Astrocyte of the spinal cord (primary cell): ENCODE data around the gene PXMP2.

Experiments used
- DNase-seq: peaks from one replicate; pipeline ENCODE4 v3.0.0; 2011; ENCODE audit warnings: low read depth, low spot score
- H3K4me3 ChIP-seq: 2 replicates; pipeline ENCODE4 v1.5.1; 2011; ENCODE audit warnings: low read depth, mild to moderate bottlenecking, low read length, moderate library complexity
- in situ Hi-C: cut with HindIII; loops from 2 replicates; pipeline ENCODE4 v1.10.0; 2017; ENCODE audit warnings: low sequenced_read_pairs
- TF ChIP-seq, protein P1 (sequence below): IDR thresholded peaks from 2 replicates; pipeline ENCODE4 v1.5.1; 2012; ENCODE audit warnings: low read depth, mild to moderate bottlenecking, low read length, inconsistent platforms

The PXMP2 gene

DNA sequence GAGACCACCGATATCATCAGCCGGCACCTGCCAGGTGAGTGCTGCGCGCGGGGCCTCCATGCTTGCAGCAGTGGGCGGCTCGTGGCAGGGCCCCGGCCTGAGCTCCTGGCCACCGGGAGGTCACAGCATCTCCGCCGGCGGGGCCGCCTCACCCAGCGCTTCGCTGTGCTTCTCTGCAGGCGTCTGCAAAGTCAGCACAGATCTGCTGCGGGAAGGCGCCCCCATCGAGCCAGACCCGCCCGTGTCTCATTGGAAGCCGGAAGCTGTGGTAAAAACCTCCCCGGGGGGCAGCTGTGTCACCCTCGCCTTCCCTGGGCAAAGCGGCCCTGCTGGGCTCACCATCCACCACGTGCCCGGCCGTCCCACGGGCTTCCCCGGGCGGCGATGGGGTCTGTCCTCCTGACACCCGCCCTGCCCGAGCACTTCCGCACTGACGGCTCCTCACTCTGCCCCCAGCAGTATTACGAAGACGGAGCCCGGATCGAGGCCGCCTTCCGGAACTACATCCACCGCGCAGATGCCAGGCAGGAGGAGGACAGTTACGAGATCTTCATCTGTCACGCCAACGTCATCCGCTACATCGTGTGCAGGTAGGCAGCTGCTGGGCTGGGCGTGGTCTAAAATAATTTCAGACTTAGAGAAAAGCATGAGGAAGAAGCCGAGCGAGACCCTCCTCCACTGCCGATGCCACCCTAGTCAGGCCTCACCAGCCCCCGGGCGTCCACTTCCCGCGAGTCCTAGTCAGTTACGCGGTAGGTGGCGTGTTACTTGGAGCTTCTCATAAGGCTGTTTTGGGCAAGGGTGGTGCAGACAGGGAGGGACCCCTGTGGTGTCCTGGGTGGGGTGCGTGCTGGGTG lies 30.4 kb downstream of the PXMP2 start:
- H3K4me3 ChIP-seq = no peak overlapping the region
- DNase-seq = no peak
- TF ChIP-seq, protein P1, sequence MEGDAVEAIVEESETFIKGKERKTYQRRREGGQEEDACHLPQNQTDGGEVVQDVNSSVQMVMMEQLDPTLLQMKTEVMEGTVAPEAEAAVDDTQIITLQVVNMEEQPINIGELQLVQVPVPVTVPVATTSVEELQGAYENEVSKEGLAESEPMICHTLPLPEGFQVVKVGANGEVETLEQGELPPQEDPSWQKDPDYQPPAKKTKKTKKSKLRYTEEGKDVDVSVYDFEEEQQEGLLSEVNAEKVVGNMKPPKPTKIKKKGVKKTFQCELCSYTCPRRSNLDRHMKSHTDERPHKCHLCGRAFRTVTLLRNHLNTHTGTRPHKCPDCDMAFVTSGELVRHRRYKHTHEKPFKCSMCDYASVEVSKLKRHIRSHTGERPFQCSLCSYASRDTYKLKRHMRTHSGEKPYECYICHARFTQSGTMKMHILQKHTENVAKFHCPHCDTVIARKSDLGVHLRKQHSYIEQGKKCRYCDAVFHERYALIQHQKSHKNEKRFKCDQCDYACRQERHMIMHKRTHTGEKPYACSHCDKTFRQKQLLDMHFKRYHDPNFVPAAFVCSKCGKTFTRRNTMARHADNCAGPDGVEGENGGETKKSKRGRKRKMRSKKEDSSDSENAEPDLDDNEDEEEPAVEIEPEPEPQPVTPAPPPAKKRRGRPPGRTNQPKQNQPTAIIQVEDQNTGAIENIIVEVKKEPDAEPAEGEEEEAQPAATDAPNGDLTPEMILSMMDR = no peak
- in situ Hi-C loops = no loop called here

DNA sequence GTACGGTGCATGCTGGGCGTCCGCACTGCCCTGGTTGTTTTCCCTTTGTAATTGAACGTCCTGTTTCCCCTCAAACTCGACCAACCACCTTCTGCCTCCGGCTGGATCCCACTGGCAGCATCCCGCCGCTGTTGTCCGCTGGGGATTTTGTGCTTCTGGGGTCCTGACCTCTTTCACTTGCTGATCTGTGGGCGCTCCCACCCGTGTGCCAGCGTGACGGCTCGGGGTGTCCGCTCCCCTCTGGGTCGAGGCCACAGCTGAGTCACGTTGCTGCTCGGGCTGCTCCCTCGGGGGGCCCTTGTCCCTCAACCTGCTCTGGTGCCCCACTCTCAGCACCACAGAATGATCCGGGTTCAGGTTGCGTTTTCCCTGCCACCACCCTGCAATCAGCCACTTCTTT lies 31.3 kb downstream of the PXMP2 start:
- TF ChIP-seq, protein P1 = no peak

DNA sequence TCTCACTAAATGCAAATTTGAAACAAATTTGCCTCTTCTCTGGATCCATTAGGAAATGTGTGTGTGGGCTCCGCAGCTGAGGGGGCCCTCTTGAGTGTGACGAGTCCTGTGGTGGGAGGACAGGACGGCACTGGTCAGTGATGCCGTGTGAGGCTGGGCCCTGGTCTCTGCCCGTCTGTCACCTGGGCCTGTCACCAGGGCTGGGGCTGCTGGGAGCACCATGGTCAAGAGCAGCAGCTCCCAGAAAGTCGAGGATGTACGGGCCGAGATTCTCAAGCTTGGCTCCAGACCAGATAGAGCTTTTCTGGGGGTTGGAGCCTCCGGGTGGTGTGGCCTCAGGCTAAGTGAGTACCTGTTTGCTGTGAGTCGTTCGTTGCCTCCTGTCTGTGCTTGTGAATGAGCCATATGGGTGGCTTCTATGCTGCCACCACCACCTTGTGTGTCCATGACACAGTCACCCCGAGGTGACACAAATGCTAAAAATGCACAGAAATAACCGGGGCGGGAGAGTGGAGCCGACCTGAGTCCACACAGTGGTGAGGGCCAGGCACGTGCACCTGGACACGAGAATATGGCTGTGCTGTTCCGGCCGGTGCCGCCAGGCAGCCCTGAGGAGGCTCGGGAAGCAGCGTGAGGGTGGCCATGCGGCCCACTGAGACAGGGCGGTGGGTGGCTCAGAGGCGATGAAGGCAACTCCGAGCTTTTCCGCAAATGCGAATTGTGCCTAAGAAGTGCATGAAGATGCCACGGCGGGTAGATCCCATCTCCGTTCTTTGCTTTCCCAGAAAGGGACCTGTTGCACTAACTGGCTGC lies 32.0 kb downstream of the PXMP2 start:
- in situ Hi-C loops = no loop called here
- no peak for DNase-seq
- TF ChIP-seq, protein P1 = no peak

More for the DNA sequence above, 31.3 kb downstream of the PXMP2 start:
- H3K4me3 ChIP-seq = no peak overlapping the region
- no peak for DNase-seq
- in situ Hi-C loops = no loop called here

DNA sequence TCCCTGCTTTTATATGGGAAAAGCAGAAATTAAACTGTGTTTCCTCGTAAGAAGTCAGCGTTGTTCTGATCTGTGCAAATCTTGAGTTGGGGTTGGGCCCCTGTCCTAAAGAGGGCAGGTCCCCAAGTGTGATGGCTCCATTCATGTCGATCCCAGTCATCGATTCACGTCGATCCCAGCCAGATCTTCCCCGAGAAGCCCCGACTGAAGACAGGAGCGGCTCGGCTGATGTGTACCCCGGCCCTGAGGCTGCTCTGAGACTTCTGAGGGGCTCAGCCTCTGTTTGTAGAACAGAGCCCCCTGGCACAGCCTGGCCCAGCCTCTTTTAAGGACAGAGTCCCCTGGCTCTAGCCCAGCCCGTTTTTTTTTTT lies 32.6 kb downstream of the PXMP2 start:
- in situ Hi-C loops = no loop called here
- no peak for DNase-seq
- no peak overlapping the region for H3K4me3 ChIP-seq
- TF ChIP-seq, protein P1 = no peak

More for the DNA sequence above, 32.0 kb downstream of the PXMP2 start:
- no peak overlapping the region for H3K4me3 ChIP-seq

DNA sequence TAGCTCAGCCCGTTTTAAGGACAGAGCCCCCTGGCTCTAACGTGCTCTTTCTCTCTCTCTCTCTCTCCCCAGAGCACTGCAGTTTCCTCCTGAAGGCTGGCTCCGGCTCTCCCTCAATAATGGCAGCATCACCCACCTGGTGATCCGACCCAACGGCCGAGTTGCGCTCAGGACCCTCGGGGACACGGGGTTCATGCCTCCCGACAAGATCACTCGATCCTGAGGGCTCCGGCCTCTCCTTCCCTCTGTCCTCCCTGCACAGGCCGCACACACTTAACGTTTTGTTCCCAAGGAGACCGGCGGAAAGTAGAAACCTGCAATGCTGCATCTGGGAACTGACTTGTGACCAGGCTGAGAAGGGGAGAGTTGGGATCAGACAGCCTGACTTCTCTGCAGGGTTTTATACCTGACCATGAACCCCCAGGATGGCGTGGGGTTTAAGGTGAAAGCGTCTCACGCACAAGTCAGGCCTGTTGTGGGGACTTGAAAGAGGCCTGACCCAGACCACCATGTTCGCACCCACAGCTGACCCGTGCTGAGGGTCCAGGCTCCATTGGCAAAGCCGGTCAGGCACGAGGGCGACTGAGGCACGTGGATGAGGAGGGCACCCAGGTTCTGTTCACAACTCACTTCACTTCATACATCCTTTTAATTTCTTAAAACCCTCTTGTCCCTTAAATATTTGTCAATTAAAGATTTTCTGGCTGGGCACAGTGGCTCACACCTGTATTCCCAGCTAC lies 33.4 kb downstream of the PXMP2 start:
- no peak overlapping the region for H3K4me3 ChIP-seq
- in situ Hi-C loops = no loop called here
- TF ChIP-seq, protein P1 = no peak
- DNase-seq = no peak
